HCT116 (cell line): ENCODE data around the gene TVP23A. TPM values are rescaled to one million over a fixed set of nuclear protein-coding genes. Genes with fewer than 3 reads are reported as not detected.

Source experiments
- ATAC-seq: fragments of 200-7000 bp; cut with Tn5 transposase; 2 replicates; pipeline ENCODE4 v1.9.1; 2020; ENCODE audit warnings: mild to moderate bottlenecking, moderate library complexity
- BruUV-seq: library from RNA; stranded (reverse); fragments of 400-500 nt; replicated peaks from 2 replicates; lab custom pipeline; 2021; lab: Mats Ljungman, UMichigan
- CTCF ChIA-PET: fragments of 300-600 bp; sonication (Branson Sonifier 250); formaldehyde crosslinking; loops from one replicate; lab custom pipeline; 2021; ENCODE audit warnings: antibody characterized with exemption; lab: Charles Lee
- POLR2A ChIA-PET: fragments of 300-600, 350-600 bp; sonication (Branson Sonifier 250); formaldehyde crosslinking; loops from one replicate; lab custom pipeline; 2021; ENCODE audit warnings: antibody characterized with exemption; lab: Charles Lee
- RAD21 ChIA-PET, 2 experiments: fragments of 300-600 bp; sonication (Branson Sonifier 250); formaldehyde crosslinking; loops; one replicate each; lab custom pipeline; 2023; ENCODE audit warnings: low total read pairs in 2 of 2; ENCODE audit not compliant: uncharacterized antibody in 2 of 2, unreplicated experiment in 2 of 2, low non-redundant PET in 1 of 2; lab: Charles Lee
- DNase-seq: peaks from one replicate; pipeline ENCODE4 v3.0.0-alpha.2; 2010; ENCODE audit warnings: low read depth, low spot score
- H2AFZ ChIP-seq: fragments of 200-600 bp; shearing (Covaris generic), sonication (generic); 2 replicates; pipeline ENCODE4 v1.6.1; 2017; ENCODE audit warnings: low read depth, mixed run types, mixed read lengths, antibody characterized with exemption, low read length; ENCODE audit not compliant: poor library complexity, severe bottlenecking
- H3K27ac ChIP-seq: 2 replicates; pipeline ENCODE4 v1.5.1; 2012; ENCODE audit warnings: low read depth, low read length
- H3K27me3 ChIP-seq: fragments of 200-600 bp; sonication (generic); 2 replicates; pipeline ENCODE4 v1.6.1; 2016; ENCODE audit warnings: mixed run types, low read length, mixed read lengths; ENCODE audit not compliant: insufficient read depth
- H3K36me3 ChIP-seq, 2 experiments: fragments of 200-500 bp in 1 of 2; fragments of 200-600 bp in 1 of 2; sonication (Bioruptor generic) in 1 of 2; sonication (generic) in 1 of 2; 2 replicates each; pipeline versions ENCODE4 v1.5.1 to v1.6.1; 2014 to 2016; ENCODE audit warnings: low read length in 2 of 2, inconsistent platforms in 1 of 2, mixed read lengths in 1 of 2, mixed run types in 1 of 2; ENCODE audit not compliant: insufficient read depth in 2 of 2, control insufficient read depth in 1 of 2
- H3K4me1 ChIP-seq, 2 experiments: fragments of 200-600 bp in 1 of 2; sonication (generic) in 1 of 2; 2 replicates each; pipeline versions ENCODE4 v1.5.1 to v1.6.1; 2012 to 2017; ENCODE audit warnings: low read length in 2 of 2, inconsistent platforms in 1 of 2, mild to moderate bottlenecking in 1 of 2, mixed read lengths in 1 of 2, mixed run types in 1 of 2, moderate library complexity in 1 of 2; ENCODE audit not compliant: insufficient read depth in 2 of 2, control insufficient read depth in 1 of 2
- H3K4me2 ChIP-seq: fragments of 200-600 bp; sonication (generic); 2 replicates; pipeline ENCODE4 v1.6.1; 2017; ENCODE audit warnings: mixed run types, low read length, mixed read lengths
- H3K4me3 ChIP-seq, 2 experiments: fragments of 200-600 bp in 1 of 2; sonication (generic) in 1 of 2; replicated peaks in 1 of 2; 2 replicates each; pipeline ENCODE4 v1.5.1; 2011 to 2016; ENCODE audit warnings: low read length in 2 of 2, control low read depth in 1 of 2, low read depth in 1 of 2, mild to moderate bottlenecking in 1 of 2, mixed read lengths in 1 of 2, mixed run types in 1 of 2
- H3K79me2 ChIP-seq: fragments of 200-600 bp; sonication (generic); 2 replicates; pipeline ENCODE4 v1.6.1; 2017; ENCODE audit warnings: mild to moderate bottlenecking, mixed run types, low read length, moderate library complexity, mixed read lengths; ENCODE audit not compliant: insufficient read depth
- H3K9ac ChIP-seq: fragments of 200-600 bp; sonication (generic); 2 replicates; pipeline ENCODE4 v1.6.1; 2016; ENCODE audit warnings: low read length, mixed read lengths
- H3K9me2 ChIP-seq: fragments of 200-600 bp; sonication (generic), shearing (Covaris generic); 2 replicates; pipeline ENCODE4 v1.6.1; 2017; ENCODE audit warnings: mixed run types, mild to moderate bottlenecking, moderate library complexity; ENCODE audit not compliant: insufficient read depth
- H3K9me3 ChIP-seq, 2 experiments: fragments of 200-500 bp in 1 of 2; fragments of 200-600 bp in 1 of 2; sonication (Bioruptor generic) in 1 of 2; sonication (generic) in 1 of 2; 2 replicates each; pipeline ENCODE4 v1.6.1; 2014 to 2017; ENCODE audit warnings: low read length in 2 of 2, mixed read lengths in 2 of 2, inconsistent platforms in 1 of 2, low read depth in 1 of 2, mild to moderate bottlenecking in 1 of 2, mixed run types in 1 of 2, moderate library complexity in 1 of 2; ENCODE audit not compliant: control insufficient read depth in 1 of 2, insufficient read depth in 1 of 2
- H4K20me1 ChIP-seq: fragments of 200-600 bp; sonication (generic), shearing (Covaris generic); 2 replicates; pipeline ENCODE4 v1.6.1; 2017; ENCODE audit warnings: mixed run types, mild to moderate bottlenecking, moderate library complexity; ENCODE audit not compliant: insufficient read depth
- EZH2phosphoT487 ChIP-seq: fragments of 200-600 bp; IDR thresholded peaks from 2 replicates; pipeline ENCODE4 v1.6.1; 2018; ENCODE audit warnings: antibody characterized with exemption, borderline replicate concordance
- POLR2A ChIP-seq: IDR thresholded peaks from 2 replicates; pipeline ENCODE4 v1.7.0; 2011; ENCODE audit warnings: borderline replicate concordance; ENCODE audit not compliant: insufficient read depth, insufficient read length; ENCODE audit errors: extremely low read depth
- POLR2AphosphoS5 ChIP-seq: IDR thresholded peaks from 2 replicates; pipeline ENCODE4 v1.6.1; 2011; ENCODE audit warnings: mild to moderate bottlenecking, low read depth, low read length, moderate library complexity
- ZFX ChIP-seq: fragments of 450-650 bp; IDR thresholded peaks from 2 replicates; pipeline ENCODE4 v1.6.1; 2017
- ZNF274 ChIP-seq: fragments of 200-500 bp; sonication (Bioruptor generic); IDR thresholded peaks from 2 replicates; pipeline ENCODE4 v1.6.1; 2014; ENCODE audit warnings: mild to moderate bottlenecking, low read depth, low read length, inconsistent platforms
- intact Hi-C: fragments of 100-400 bp; cut with micrococcal nuclease; formaldehyde crosslinking; loops from 2 replicates; pipeline ENCODE4 v1.10.0; 2022
- total RNA-seq: library from RNA; stranded (reverse); gene quantifications from one replicate; pipeline ENCODE4 v1.2.1, GENCODE V29; 2021; ENCODE audit not compliant: unreplicated experiment
- TF ChIP-seq, protein P1 (sequence below), 3 experiments: fragments of 200-600 bp in 1 of 3; sonication (generic) in 1 of 3; IDR thresholded peaks in 2 of 3; conservative IDR thresholded peaks in 1 of 3; 2 replicates each; pipeline ENCODE4 v1.5.1; 2012 to 2017; ENCODE audit warnings: low read depth in 2 of 3, low read length in 2 of 3, antibody characterized with exemption in 1 of 3, borderline replicate concordance in 1 of 3, control low read depth in 1 of 3, mild to moderate bottlenecking in 1 of 3, mixed read lengths in 1 of 3, mixed run types in 1 of 3, moderate library complexity in 1 of 3; ENCODE audit not compliant: insufficient read depth in 1 of 3
- TF ChIP-seq, protein P2 (sequence below): IDR thresholded peaks from 2 replicates; pipeline ENCODE4 v1.6.1; 2012
- TF ChIP-seq, protein P3 (sequence below): IDR thresholded peaks from 2 replicates; pipeline ENCODE4 v1.6.1; 2012
- TF ChIP-seq, protein P4 (sequence below): IDR thresholded peaks from 2 replicates; pipeline ENCODE4 v1.6.1; 2011; ENCODE audit warnings: mild to moderate bottlenecking, low read length, moderate library complexity; ENCODE audit not compliant: insufficient replicate concordance; ENCODE audit errors: extremely low read depth
- TF ChIP-seq, protein P5 (sequence below): IDR thresholded peaks from 2 replicates; pipeline ENCODE4 v1.6.1; 2012; ENCODE audit warnings: low read depth

Gene TVP23A
- total RNA-seq, 1 experiment from 2014 or later, result not detected

DNA sequence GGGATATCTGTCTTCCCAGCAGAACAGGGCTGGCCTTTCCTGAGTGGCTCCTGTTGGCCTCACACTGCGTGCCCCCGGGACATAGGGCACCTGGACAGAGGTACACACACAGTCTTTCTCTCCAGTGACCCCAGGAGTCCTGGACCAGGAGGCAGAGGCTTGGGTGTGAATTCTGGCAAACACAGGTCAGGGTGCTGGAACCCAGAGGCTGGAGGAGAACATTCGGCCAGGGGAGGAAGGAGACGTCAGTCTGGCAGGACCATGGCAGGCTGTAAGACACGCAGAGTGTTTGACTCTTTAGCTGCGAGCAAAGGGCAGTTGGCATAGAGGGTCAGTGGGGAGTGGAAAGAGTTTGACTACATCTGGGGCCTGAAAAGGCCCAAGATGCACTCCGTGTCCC, 4.1 kb upstream of the TVP23A start:
- H3K79me2 ChIP-seq, result no peaks in the 10 kb centered on the region
- H3K4me3 ChIP-seq, result no peak overlapping the region
- no peaks in the 10 kb centered on the region for H3K9me3 ChIP-seq
- no peaks in the 10 kb centered on the region for H3K36me3 ChIP-seq
- no peak overlapping the region for H2AFZ ChIP-seq
- intact Hi-C loops, result no loop called here
- no TSS peak for BruUV-seq
- H3K9me2 ChIP-seq, result no peaks in the 10 kb centered on the region
- H3K4me2 ChIP-seq, result no peak overlapping the region
- CTCF ChIA-PET, result no interaction called here
- H3K27me3 ChIP-seq, result no peaks in the 10 kb centered on the region
- DNase-seq, result no peak
- TF ChIP-seq, protein P1, sequence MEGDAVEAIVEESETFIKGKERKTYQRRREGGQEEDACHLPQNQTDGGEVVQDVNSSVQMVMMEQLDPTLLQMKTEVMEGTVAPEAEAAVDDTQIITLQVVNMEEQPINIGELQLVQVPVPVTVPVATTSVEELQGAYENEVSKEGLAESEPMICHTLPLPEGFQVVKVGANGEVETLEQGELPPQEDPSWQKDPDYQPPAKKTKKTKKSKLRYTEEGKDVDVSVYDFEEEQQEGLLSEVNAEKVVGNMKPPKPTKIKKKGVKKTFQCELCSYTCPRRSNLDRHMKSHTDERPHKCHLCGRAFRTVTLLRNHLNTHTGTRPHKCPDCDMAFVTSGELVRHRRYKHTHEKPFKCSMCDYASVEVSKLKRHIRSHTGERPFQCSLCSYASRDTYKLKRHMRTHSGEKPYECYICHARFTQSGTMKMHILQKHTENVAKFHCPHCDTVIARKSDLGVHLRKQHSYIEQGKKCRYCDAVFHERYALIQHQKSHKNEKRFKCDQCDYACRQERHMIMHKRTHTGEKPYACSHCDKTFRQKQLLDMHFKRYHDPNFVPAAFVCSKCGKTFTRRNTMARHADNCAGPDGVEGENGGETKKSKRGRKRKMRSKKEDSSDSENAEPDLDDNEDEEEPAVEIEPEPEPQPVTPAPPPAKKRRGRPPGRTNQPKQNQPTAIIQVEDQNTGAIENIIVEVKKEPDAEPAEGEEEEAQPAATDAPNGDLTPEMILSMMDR (IDR thresholded peaks at IDR 0.05 in 2 of 3, conservative IDR thresholded peaks at IDR 0.05 in 1 of 3; ENCODE audit: borderline replicate concordance in 1 of 3, insufficient read depth in 1 of 3, low read depth in 2 of 3, low read length in 2 of 3), result no peak
- no peak for TF ChIP-seq POLR2A
- TF ChIP-seq, protein P2, sequence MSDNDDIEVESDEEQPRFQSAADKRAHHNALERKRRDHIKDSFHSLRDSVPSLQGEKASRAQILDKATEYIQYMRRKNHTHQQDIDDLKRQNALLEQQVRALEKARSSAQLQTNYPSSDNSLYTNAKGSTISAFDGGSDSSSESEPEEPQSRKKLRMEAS, result no peak
- no peak for TF ChIP-seq ZNF274
- TF ChIP-seq POLR2AphosphoS5, result no peak
- no peak for TF ChIP-seq EZH2phosphoT487
- TF ChIP-seq, protein P3, sequence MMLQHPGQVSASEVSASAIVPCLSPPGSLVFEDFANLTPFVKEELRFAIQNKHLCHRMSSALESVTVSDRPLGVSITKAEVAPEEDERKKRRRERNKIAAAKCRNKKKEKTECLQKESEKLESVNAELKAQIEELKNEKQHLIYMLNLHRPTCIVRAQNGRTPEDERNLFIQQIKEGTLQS, result no peak
- no peak for TF ChIP-seq ZFX
- TF ChIP-seq, protein P4, sequence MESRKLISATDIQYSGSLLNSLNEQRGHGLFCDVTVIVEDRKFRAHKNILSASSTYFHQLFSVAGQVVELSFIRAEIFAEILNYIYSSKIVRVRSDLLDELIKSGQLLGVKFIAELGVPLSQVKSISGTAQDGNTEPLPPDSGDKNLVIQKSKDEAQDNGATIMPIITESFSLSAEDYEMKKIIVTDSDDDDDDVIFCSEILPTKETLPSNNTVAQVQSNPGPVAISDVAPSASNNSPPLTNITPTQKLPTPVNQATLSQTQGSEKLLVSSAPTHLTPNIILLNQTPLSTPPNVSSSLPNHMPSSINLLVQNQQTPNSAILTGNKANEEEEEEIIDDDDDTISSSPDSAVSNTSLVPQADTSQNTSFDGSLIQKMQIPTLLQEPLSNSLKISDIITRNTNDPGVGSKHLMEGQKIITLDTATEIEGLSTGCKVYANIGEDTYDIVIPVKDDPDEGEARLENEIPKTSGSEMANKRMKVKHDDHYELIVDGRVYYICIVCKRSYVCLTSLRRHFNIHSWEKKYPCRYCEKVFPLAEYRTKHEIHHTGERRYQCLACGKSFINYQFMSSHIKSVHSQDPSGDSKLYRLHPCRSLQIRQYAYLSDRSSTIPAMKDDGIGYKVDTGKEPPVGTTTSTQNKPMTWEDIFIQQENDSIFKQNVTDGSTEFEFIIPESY, result no peak
- TF ChIP-seq, protein P5, sequence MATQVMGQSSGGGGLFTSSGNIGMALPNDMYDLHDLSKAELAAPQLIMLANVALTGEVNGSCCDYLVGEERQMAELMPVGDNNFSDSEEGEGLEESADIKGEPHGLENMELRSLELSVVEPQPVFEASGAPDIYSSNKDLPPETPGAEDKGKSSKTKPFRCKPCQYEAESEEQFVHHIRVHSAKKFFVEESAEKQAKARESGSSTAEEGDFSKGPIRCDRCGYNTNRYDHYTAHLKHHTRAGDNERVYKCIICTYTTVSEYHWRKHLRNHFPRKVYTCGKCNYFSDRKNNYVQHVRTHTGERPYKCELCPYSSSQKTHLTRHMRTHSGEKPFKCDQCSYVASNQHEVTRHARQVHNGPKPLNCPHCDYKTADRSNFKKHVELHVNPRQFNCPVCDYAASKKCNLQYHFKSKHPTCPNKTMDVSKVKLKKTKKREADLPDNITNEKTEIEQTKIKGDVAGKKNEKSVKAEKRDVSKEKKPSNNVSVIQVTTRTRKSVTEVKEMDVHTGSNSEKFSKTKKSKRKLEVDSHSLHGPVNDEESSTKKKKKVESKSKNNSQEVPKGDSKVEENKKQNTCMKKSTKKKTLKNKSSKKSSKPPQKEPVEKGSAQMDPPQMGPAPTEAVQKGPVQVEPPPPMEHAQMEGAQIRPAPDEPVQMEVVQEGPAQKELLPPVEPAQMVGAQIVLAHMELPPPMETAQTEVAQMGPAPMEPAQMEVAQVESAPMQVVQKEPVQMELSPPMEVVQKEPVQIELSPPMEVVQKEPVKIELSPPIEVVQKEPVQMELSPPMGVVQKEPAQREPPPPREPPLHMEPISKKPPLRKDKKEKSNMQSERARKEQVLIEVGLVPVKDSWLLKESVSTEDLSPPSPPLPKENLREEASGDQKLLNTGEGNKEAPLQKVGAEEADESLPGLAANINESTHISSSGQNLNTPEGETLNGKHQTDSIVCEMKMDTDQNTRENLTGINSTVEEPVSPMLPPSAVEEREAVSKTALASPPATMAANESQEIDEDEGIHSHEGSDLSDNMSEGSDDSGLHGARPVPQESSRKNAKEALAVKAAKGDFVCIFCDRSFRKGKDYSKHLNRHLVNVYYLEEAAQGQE, result no peak
- TF ChIP-seq, all 23 proteins: peak for 0
- no peak overlapping the region for H3K9ac ChIP-seq
- no peaks in the 10 kb centered on the region for H3K4me1 ChIP-seq
- no peak for ATAC-seq
- RAD21 ChIA-PET, result no interaction called here
- POLR2A ChIA-PET, result no interaction called here
- H4K20me1 ChIP-seq, result no peaks in the 10 kb centered on the region
- no peak overlapping the region for H3K27ac ChIP-seq
